Kidney (tissue), 14 donors: Measurements from ENCODE around the gene FMO1. TPM values are rescaled to one million over a fixed set of nuclear protein-coding genes. Genes with fewer than 3 reads are reported as not detected.

ENCODE experiments used
- DNase-seq, 5 donors: peaks; one replicate each; pipeline ENCODE4 v3.0.0-alpha.2; 2013 to 2020
- FAIRE-seq: peaks from 2 replicates; lab custom pipeline; 2012; peaks lifted over from hg19 to GRCh38; lab: Jason Lieb, UNC
- H3K27ac ChIP-seq, 2 donors: one replicate each; pipeline ENCODE4 v1.7.0; 2013; ENCODE audit warnings: low read depth in 2 of 2, low read length in 2 of 2, inconsistent platforms in 1 of 2
- H3K27me3 ChIP-seq: one replicate; pipeline ENCODE4 v1.7.1; 2013; ENCODE audit warnings: low read length, inconsistent platforms; ENCODE audit not compliant: control insufficient read depth, insufficient read depth
- H3K36me3 ChIP-seq, 3 donors: one replicate each; pipeline versions ENCODE4 v1.7.0 to v1.7.1; 2013; ENCODE audit warnings: low read length in 3 of 3, control low read depth in 1 of 3, inconsistent platforms in 1 of 3; ENCODE audit not compliant: insufficient read depth in 3 of 3, control insufficient read depth in 2 of 3
- H3K4me1 ChIP-seq, 3 donors: one replicate each; pipeline versions ENCODE4 v1.7.0 to v1.7.1; 2013; ENCODE audit warnings: low read length in 3 of 3, inconsistent platforms in 1 of 3, low read depth in 1 of 3; ENCODE audit not compliant: control insufficient read depth in 2 of 3, insufficient read depth in 2 of 3
- H3K4me3 ChIP-seq, 3 donors: one replicate each; pipeline versions ENCODE4 v1.7.0 to v1.8.1; 2013; ENCODE audit warnings: low read length in 3 of 3, control low read depth in 1 of 3, inconsistent platforms in 1 of 3
- H3K9ac ChIP-seq, 3 donors: one replicate each; pipeline versions ENCODE4 v1.7.0 to v1.7.1; 2013; ENCODE audit warnings: low read length in 3 of 3, control low read depth in 1 of 3, inconsistent platforms in 1 of 3
- H3K9me3 ChIP-seq, 3 donors: one replicate each; pipeline versions ENCODE4 v1.7.0 to v1.7.1; 2013; ENCODE audit warnings: low read length in 3 of 3, control low read depth in 1 of 3, inconsistent platforms in 1 of 3; ENCODE audit not compliant: control insufficient read depth in 2 of 3, insufficient read depth in 1 of 3
- CTCF ChIP-seq: IDR thresholded peaks from 3 replicates; pipeline ENCODE4 v1.5.1; 2012; ENCODE audit warnings: mild to moderate bottlenecking, moderate library complexity, borderline replicate concordance; ENCODE audit not compliant: insufficient read depth; ENCODE audit errors: extremely low read depth
- intact Hi-C: fragments of 100-400 bp; cut with DNase I; formaldehyde crosslinking; loops from one replicate; pipeline ENCODE4 v1.11.1; 2022
- polyA plus RNA-seq: library from polyadenylated mRNA; stranded (reverse); fragments of 350-450 nt; fragmentation: Illumina TruSeq; extraction: RNeasy Lipid Tissue Mini Kit (QIAGEN cat#74804); gene quantifications from one replicate; pipeline ENCODE4 v1.2.3, GENCODE V29; 2014; ENCODE audit warnings: low read depth, low replicate concordance; ENCODE audit not compliant: insufficient read depth
- total RNA-seq: library from RNA; stranded (reverse); fragmentation: NEBNext Ultra II Directional; extraction: Animal tissue kit (Norgen Biotek cat#: 25700); gene quantifications from one replicate; pipeline ENCODE4 v1.2.1, GENCODE V29; 2021
- donor health status: control.
- donor health status: control.
- donor health status: control.
- donor health status: control.
- donor health status: control.
- donor health status: DM: yes; HTN: yes; CAD: no.
- donor health status: Normal renal cell carcinoma (clear cell type).

Gene FMO1
- total and polyA plus RNA-seq, 2 donors from 2014 or later: 16.5 to 116 TPM

GRCh38 chr1:171254859-171255258 lies 6.6 kb downstream of the FMO1 start:
- FAIRE-seq: no peak
- Histone ChIP-seq H3K27me3 (no peaks in the 10 kb centered on the region), H3K4me3 (no peak overlapping the region), H3K27ac (no peak overlapping the region), H3K4me1 (peaks cover 3 to 12% (median 11%) of the 10 kb centered on the region in 3 donors), H3K36me3 (no peaks in the 10 kb centered on the region), H3K9ac (no peak overlapping the region), H3K9me3 (no peaks in the 10 kb centered on the region)
- no peak for TF ChIP-seq CTCF
- intact Hi-C loops: no loop called here
- DNase-seq: no peak

- Histone ChIP-seq H3K9ac (peak overlapping the region in 1 of 3 donors; percentile 4), H3K9me3 (no peaks in the 10 kb centered on the region), H3K36me3 (no peaks in the 10 kb centered on the region), H3K27me3 (no peaks in the 10 kb centered on the region), H3K4me1 (peaks cover 3 to 12% (median 9%) of the 10 kb centered on the region in 3 donors), H3K27ac (peak overlapping the region; percentile 76), H3K4me3 (peak overlapping the region in 2 of 3 donors; percentile 19 to 37)
- intact Hi-C loops: no loop called here
- DNase-seq (peak in 1 of 5 donors; percentile 69), FAIRE-seq (no peak)
- TF ChIP-seq CTCF: no peak
Observed at GRCh38 chr1:171256940-171257606, 8.8 kb downstream of the FMO1 start.

GRCh38 chr1:171257607-171258076 lies 9.3 kb downstream of the FMO1 start:
- Histone ChIP-seq H3K27ac (peak overlapping the region; percentile 76), H3K9me3 (no peaks in the 10 kb centered on the region), H3K36me3 (no peaks in the 10 kb centered on the region), H3K27me3 (no peaks in the 10 kb centered on the region), H3K4me3 (peak overlapping the region in 1 of 3 donors; percentile 37), H3K4me1 (peaks cover 3 to 12% (median 7%) of the 10 kb centered on the region in 3 donors), H3K9ac (peak overlapping the region in 1 of 3 donors; percentile 4)
- TF ChIP-seq CTCF: no peak
- FAIRE-seq (no peak), DNase-seq (peak in 2 of 5 donors; percentile 18 to 34)
- intact Hi-C loops: no loop called here
